Jurkat, Clone E6-1 (cell line): ENCODE results near the gene ZNF436.

Source experiments
- DNase-seq: peaks from one replicate; pipeline ENCODE4 v3.0.0-alpha.2; 2011; ENCODE audit warnings: low read depth, low spot score
- H3K4me3 ChIP-seq: 2 replicates; pipeline ENCODE4 v1.5.1; 2011; ENCODE audit warnings: mild to moderate bottlenecking, low read length, control low read depth, moderate library complexity

Gene ZNF436

DNA sequence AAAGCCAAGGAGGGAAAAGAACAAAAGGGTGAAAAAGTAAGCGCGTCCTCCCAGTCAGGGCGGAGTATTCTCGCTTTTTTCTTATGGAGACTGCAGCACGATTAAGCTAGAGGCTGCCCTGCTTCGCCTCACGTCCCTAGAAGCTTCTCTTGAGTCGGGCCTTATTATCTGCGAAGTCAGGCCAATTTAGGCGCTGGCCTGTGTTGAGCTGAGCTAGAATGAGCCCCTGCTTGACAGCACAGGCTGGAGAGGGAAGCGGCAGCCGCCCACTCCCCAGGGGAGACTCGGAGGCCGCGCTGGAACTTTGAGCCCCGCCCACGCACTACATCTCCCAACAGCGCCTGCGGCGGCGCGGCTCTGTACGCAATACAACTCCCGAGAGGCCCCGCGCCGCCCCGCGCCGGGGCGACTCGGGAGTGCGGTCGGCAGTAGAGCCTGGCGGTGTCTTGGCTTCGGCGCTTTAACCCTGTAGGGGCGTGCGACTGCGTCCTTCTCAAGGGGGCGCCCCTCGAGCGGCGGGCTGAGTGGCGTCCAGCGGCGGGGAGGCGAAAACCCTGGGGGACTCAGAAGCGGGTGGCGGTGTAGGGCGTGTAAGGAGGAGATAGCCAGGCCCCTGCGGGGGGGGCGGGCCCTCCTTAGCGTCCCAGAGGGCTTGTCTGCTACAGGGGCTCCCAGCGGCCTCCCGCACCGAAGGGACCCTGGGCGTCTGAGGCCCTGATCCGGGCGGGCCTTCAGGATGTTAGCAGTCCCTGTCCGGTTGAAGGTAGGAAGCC, 888 bp downstream of the ZNF436 start:
- DNase-seq = peak; percentile 87
- H3K4me3 ChIP-seq = peak overlapping the region; percentile 71

DNA sequence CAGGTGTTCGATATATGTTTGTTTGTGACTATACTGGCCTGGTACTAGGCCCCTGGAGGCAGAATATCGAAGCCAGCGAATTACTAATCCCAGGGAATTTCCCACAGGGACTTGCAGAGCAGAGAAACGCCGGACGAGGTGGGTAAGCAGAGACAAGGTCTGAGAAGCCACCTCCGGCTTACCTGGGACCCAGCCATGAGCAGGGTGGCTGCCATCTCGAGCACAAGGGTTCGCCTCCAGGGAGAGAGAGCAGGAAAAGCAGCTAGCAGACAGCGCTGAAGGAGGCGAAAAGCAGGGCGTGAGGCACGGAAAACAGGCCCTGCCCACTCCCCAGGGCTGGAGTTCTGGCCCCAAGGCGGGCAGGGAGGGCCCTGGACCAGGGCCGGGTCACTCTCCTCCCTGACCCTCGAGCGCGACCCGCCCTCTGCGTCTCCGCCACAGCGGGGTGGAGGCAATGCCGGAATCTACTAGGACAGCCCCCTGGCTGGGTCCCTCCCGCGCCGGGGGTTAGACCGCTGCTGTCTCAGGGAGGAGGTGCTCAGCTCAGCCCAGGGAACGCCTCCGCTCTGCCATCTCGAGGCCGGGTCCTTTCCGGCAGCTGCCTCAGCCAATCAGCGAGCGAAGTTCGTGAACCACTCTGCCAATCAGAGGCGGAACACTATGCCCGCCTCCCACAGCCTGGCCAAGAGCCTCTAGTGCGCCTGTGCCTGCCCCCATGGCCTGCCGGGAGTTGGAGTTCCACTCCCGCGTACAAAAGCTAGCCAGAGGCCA, 1.7 kb downstream of the ZNF436 start:
- peak; percentile 99 for DNase-seq
- H3K4me3 ChIP-seq = peak overlapping the region; percentile 71

DNA sequence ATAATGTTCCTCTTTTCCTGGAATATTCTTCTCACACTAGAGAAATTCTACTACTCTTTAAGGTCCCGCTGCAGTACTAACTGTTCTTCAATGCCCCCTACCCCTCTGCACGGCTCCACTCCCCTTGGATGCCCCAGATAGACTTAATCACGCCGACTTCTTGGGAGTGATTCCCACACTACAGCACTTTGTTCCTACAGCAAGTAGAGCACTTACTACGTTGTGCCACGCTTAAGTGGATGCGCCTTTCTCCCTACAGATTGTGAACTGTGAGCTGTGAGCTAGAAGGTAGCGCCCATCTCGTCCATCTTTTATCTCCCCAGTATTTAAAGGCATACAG, 2.2 kb downstream of the ZNF436 start:
- no peak for DNase-seq
- peak overlapping the region; percentile 71 for H3K4me3 ChIP-seq

DNA sequence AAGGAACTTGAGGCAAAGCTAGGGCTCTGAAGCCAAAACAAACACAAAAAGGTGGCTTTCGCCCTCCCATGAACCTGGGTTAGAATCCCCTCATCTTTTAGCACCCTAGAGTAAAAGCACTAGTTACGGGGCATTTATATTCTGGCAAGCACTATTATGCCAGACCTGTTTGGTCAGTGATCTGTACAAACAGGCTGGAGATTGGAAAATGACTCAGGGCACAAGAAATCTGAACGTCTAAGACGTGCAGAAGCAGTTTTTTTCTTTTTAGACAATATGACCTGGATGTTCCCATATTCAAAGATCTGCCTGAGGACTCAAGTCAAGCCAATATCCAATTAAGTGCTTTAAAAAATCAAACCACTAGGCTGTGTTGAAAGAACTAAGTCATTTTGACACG, 3.0 kb downstream of the ZNF436 start:
- H3K4me3 ChIP-seq = no peak overlapping the region
- DNase-seq = no peak

DNA sequence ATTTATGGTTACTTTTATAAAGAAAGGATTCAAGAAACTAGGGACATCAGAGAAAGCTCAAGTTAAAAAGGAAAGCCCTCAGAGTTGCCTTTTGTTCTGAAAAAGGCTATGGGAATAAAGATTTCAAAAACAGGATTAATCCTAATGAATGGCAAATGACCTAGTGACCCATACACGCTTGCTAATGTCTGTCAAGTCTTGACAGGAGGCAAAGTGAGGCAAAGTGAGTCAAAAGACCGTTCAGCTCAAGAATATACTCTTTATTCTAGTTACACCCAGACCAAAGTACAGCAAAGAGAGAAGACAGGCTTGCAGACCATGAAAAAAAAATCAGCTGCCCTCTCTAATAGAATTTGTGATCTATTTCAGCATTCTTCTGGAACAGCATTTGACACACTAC, 3.5 kb downstream of the ZNF436 start:
- no peak for DNase-seq
- no peak overlapping the region for H3K4me3 ChIP-seq

DNA sequence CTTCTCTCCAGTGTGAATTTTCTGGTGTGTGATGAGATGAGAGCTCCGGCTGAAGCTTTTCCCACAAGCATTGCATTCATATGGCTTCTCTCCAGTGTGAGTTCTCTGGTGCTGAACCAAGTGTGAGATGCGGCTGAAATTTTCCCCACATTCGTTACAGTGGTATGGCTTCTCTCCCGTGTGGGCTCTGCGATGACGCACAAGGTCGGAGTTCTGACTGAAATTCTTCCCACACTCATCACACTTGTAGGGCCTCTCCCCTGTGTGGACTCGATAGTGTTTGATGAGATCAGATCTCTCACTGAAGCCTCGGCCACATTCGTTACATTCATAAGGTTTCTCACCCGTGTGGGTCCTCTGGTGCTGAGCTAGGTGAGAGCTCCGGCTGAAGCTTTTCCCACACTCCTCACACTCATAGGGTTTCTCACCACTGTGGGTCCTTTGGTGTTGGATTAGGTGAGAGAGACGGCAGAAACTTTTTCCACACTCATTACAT, 7.4 kb downstream of the ZNF436 start:
- DNase-seq = no peak
- H3K4me3 ChIP-seq = no peak overlapping the region

DNA sequence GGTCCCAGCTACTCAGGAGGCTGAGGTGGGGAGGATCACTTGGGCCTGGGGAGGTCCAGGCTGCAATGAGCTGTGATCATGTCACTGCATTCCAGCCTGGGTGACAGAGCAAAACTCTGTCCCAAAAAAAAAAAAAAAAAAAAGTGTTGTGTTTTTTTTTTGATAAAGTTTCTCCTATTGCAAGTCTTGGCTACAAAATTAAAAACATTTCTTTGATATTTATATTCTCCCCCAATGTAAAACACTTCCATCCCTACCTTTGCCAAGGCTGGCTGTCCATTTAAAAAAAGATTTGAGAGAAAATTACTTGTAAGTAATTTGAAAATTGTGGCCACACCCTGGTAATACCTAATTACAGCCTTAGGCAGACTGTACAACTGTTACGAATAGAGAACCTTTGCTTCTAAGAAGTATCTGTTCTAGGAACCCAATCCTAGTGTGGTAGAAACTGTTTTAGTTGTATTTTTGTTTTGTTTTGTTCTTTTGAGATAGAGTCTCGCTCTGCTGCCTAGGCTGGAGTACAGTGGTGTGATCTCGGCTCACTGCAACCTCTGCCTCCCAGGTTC, 11.2 kb downstream of the ZNF436 start:
- no peak overlapping the region for H3K4me3 ChIP-seq
- DNase-seq = no peak

DNA sequence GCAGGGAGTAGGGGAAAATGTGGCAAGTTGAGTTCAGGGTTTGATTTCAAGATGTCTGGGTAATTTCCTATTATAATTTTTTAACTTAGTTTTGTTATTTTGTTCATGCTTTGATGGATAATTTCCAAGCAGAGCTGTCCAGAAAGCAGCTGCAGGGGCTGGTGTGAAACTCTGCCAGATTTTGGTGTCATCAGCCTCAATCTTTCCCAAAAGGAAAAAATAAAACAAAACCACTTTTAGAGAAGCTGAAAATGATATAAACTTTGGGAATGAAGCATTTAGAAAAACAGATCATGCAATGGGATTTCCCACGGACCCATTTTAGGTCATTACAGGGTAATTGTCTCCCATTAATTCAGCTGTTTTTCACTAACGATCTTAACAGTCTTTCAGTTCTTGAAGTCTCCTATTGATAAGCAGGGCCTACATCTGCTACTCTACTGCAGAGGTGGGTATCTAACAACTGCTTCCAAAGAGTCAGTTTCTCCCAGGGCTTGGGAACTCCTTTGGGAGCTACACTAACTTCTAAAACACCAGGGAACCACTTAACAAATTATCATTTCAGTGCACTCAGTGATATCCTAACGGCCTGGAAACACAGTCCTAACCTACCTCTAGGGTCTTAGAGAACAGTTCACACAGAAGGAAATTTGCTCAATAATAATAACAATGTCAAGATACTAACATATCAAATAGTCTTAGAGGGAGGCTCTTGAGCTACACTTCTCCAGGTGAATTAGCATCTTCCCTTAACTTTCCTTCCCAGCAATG, 12.3 kb downstream of the ZNF436 start:
- no peak overlapping the region for H3K4me3 ChIP-seq
- no peak for DNase-seq

DNA sequence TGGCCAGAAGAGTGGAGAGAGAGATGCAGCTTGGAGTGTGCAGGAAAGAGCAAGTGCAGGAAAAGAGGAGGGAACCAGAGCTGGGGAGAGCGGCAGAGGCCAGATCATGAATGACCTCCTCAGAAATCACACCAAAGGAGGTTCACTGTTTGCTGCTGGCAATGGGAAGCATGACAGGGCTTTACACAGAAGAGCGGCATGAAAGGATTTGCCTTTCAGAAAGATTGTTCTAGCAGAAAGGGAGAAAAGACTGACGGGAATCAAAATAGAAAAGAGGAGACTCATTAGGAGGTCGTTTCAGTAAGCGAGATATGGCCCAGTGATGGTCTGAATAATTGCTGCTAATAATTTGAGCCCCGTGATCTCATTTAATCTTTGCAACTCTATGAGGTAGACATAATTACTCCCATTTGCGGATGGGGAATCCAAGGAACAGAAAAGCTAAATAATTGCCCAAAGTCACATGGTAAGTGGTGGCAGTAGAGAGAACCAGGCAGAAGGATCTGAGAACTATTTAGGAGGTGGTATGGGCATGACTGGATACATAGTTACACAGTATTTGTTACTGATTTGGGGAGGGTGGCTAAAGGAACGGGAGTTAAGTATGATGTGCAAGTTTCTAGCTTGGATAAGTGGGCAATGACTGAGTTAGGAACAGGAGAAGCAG, 13.0 kb downstream of the ZNF436 start:
- no peak for DNase-seq
- no peak overlapping the region for H3K4me3 ChIP-seq

DNA sequence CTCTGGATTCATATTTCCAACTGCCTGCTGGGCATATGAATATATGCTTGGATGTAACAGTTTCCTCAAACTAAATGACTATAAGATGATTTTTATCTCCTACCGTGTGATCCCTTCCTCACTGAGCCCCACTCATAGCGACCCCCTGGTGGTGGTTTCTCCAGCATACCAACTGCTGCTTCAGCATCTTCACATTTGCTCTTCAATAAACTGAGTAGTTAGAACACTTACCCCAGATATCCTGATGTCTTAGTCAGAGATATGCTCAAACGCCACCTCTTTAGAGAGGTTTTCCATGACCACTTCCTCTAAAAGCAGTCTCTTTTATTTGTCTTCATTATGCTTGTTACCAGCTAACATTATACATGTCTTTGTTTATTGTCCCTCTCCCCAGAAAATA, 15.4 kb downstream of the ZNF436 start:
- DNase-seq = peak; percentile 50
- H3K4me3 ChIP-seq = no peak overlapping the region

DNA sequence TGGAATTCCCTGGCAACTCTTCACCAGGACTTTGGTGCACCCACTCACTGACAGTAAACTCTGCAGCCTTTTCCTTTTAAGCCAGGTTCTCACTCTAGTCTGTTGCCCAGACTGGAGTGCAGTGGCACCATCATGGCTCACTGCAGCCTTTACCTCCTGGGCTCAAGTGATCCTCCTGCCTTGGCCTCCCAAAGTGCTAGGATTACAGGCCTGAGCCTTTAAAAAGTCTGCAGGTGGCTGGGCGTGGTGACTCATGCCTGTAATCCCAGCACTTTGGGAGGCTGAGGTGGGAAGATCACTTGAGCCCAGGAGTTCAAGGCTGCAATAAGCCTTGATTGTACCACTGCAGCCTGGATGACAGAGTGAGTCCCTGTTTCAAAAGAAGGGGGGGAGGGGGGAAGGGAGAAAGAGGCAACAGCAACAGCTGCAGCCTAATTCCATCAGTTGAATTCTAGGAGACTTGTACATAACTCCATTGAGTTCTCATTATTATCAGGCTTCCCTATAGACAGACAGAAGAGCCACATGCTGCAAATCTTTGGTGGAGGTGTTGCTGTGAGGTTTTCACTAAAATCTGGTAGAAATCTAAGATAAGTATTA, 17.4 kb downstream of the ZNF436 start:
- no peak for DNase-seq
- no peak overlapping the region for H3K4me3 ChIP-seq

DNA sequence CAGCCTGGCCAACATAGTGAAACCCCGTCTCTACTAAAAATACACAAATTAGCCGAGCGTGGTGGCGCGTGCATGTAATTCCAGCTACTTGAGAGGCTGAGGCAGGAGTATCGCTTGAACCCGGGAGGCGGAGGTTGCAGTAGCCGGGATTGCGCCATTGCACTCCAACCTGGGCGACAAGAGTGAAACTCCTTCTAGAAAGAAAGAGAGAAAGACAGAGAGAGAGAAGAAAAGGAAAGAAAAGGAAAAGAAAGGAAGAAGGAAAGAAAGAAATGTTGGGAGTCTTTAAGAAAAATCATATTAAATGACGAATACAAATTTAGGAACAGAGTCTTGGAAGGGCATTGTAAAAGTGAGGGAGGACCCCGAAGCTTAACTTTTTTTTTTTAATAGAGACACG, 23.7 kb downstream of the ZNF436 start:
- no peak for DNase-seq
- no peak overlapping the region for H3K4me3 ChIP-seq

DNA sequence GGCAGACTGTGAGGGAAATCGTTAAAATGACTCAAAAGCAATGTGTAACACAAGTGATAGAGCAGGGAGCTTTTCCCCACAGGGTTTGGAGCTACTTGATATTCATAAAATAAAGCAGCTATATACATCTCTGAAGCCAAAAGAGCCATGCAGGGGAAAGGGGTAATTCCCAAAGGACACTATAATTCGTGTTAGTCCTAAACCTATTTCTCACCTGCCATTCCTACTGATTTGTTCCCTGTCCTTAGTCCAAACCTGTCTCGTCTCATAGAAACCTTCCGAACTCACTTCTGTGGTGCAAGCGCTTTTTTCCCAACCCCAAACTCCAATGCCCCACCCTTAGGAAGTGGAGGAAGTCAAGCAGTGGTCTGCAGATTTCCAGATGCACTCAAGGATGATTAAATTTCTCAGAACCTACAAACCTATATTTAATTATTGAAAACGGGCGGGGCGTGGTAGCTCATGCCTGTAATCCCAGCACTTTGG, 24.6 kb downstream of the ZNF436 start:
- peak overlapping the region; percentile 65 for H3K4me3 ChIP-seq
- no peak for DNase-seq

DNA sequence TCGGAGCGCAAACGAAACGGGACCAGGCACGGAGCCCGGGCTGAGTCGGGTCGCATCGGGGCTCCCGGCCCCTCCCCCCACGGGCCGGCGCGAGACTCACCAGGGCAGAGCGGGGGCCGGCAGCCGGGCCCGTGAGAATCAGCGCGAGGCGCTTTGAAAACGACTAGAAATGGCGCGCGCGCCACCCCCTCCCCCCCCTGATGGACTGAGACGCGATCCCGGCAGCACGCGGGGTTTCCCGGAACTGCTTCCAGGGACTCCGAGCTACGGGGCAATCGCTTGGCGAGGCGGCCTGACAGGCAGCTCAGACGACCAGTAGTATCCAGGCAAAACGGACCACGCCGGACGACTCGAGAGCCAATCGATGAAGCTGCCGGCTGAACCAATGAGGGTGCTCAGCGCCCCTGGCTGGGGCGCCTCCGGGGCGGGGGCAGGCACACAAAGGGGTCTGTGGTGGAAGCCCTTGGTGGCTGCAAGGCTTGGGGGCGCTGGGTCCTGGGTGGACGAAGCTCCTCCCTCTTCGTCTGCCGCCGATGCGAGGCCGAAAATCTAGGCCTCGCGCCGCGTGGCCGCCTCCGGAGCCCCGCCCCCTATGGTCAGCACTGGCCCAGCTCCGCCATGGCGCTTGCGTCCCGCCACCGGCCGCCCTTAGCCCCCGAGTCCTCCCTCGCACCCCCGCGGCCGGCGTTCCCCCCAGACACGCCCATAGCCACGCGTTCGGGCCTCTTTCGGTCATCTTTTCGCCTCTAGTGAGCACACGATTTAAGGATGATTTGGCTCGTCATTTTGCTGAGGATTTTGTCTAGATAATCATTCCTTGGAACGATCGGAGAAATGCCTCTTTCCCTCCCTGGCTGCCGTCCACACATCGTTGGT, 25.3 kb downstream of the ZNF436 start, which contains the start of gene HNRNPR:
TSS of gene HNRNPR (minus strand) at position 174 of the 876 bp plus-strand sequence. CDS start 3,276 bp downstream, outside the sequence.
- H3K4me3 ChIP-seq = peak within 1 kb of the TSS; percentile 65
- DNase-seq = peak; percentile 100

DNA sequence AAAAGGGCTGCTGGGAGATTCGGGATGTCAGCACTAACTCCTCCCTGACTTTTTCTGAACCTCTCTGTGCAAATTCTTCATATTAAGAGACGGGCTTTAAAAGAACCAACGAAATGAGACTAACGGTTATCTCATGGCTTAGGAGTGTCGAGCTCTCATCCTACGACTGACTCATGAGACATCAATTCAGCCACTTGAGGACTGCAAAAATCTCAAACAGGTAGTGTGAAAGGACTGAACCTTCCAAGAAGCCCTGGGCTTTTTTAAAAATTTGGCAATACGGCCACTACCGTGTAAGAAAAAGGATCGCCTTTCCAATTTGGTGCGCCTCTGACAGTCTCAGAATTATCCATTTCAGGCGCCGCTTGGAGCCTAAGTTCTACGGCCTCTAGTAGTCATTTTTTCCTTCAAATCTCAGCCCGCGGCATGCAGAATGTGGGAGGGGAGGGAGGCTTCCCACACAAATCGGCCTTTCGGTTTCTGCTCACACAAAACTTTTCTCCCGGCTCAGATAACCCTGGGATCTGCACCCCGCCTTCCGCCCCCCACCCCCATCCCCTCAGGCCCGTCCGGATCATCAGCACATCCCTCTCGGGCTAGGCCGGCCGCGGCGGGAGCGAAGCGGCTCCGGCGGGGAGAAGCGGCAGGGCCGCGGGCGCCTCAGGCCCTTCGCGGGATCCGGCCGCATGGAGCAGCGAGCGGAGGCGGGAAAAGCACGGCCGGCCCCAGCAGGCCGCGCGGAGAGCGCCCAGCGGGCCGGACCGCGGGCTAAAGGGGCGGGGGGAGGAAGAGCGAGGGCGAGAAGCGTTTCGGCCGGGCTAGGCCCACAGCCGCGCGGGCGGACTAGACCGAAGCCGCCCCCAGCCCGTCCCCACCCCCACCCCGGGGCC, 26.2 kb downstream of the ZNF436 start:
- no peak for DNase-seq
- peak overlapping the region; percentile 65 for H3K4me3 ChIP-seq

DNA sequence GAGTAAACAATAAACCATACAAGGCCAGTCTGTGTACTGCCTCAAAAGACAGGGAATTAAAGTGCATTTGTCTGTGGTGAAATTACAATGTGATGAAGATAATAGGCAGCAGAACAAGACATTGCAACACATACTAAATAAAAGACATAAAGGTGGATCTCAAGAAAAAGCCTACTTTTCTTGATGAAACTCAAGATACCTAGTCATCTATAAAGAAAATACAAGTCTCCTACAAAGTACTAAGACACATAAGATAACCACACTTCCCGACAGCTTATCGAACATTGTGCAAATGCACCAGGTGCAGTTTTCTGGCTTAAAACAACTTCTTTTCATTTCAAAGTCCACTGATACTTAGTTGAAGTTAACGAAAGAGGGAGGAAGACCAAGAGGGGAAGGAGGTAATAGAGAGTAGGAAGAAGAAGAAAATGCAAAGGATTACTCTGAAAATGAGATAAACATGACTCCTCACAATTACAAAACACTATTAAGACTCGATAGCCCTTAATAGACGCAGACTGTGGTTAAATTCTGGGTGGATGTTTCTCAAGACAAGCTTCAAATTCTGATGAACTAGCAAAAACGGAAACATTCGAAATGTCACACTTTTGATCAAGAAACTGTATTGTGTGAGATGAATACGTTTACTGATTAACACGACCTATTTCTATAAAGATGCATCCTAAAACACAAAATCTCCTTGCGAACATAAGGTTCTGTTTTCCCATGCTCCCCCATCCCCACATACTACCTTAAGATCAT, 27.5 kb downstream of the ZNF436 start:
- peak overlapping the region; percentile 65 for H3K4me3 ChIP-seq
- peak; percentile 59 for DNase-seq
